Activated naive CD4-positive, alpha-beta T cell treated with anti-CD3 and anti-CD28 coated beads for 36 hours (primary cell): ENCODE measurements around the gene ARG2. TPM values are rescaled to one million over a fixed set of nuclear protein-coding genes. Genes with fewer than 3 reads are reported as not detected.

Source experiments
- CTCF ChIA-PET: fragments of 350-600 bp; sonication (Branson Sonifier 250); formaldehyde crosslinking; loops from one replicate; lab custom pipeline; 2021; ENCODE audit warnings: antibody characterized with exemption; lab: Charles Lee
- DNase-seq: peaks from one replicate; pipeline ENCODE4 v3.0.0-alpha.2; 2020
- H3K27ac Mint-ChIP-seq: one replicate; pipeline ENCODE4 v1.8.0; 2021; ENCODE audit warnings: mild to moderate bottlenecking, mixed read lengths
- H3K27me3 Mint-ChIP-seq: one replicate; pipeline ENCODE4 v1.8.0; 2021; ENCODE audit warnings: low read depth, mixed read lengths
- H3K36me3 Mint-ChIP-seq: one replicate; pipeline ENCODE4 v1.8.0; 2021; ENCODE audit warnings: low read depth, mixed read lengths
- H3K4me1 Mint-ChIP-seq: one replicate; pipeline ENCODE4 v1.8.0; 2021; ENCODE audit warnings: low read depth, mixed read lengths
- H3K4me3 Mint-ChIP-seq: one replicate; pipeline ENCODE4 v1.8.0; 2021; ENCODE audit warnings: mild to moderate bottlenecking, moderate library complexity, mixed read lengths
- H3K9me3 Mint-ChIP-seq: one replicate; pipeline ENCODE4 v1.8.0; 2021; ENCODE audit warnings: mixed read lengths
- intact Hi-C: fragments of 100-400 bp; cut with micrococcal nuclease; formaldehyde crosslinking; loops from one replicate; pipeline ENCODE4 v1.15.1; 2023
- total RNA-seq, 2 experiments: library from RNA; stranded (reverse); gene quantifications; one replicate each; pipeline ENCODE4 v1.2.3, GENCODE V29; 2021

The ARG2 gene
- total RNA-seq, 2 experiments from 2014 or later, result 20.3 to 20.8 TPM

DNA sequence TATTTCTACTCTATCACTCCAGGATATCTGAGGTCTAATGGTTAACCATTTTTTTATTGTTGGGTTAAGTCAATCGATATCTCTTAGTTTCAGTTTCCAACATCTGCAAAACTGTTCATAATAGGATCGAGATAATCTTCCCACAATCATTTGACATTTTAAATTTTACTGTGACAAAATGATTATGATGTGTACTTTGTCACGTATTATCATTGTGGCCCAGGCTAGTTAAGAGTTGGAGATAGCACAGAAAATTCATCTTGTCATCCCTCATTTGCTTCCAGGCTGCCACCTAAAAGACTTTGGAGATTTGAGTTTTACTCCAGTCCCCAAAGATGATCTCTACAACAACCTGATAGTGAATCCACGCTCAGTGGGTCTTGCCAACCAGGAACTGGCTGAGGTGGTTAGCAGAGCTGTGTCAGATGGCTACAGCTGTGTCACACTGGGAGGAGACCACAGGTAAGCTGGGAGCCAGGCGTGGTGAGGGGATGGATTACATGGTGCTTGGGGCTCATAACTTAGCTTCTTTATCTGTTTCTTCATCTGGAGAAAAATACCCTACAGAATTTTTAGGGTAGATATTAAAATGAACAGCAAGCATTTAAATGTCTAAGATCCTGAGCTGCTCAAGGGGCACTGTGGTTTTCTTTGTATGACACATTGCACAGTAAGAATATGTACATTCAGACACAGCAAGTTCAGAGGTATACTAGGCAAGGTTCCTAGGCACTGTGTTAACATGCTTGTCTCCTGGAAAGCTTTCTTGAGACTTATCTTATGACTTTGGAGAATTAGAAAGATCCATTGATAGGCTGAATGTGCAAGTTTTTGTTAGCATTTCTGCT, 22.4 kb downstream of the ARG2 start:
- intact Hi-C loops, result no loop called here
- DNase-seq, result no peak
- peaks cover 14% of the 10 kb centered on the region for H3K4me1 Mint-ChIP-seq
- H3K27ac Mint-ChIP-seq, result no peak overlapping the region
- no peaks in the 10 kb centered on the region for H3K9me3 Mint-ChIP-seq
- CTCF ChIA-PET, result interaction anchor here (0.6 to 2.4 kb wide), 4 partner anchors 23 to 519 kb away, joined by 3 to 10 read pairs (median 3); no protein-coding TSS in a partner anchor
- H3K36me3 Mint-ChIP-seq, result peaks cover 12% of the 10 kb centered on the region
- H3K27me3 Mint-ChIP-seq, result no peaks in the 10 kb centered on the region
- no peak overlapping the region for H3K4me3 Mint-ChIP-seq

DNA sequence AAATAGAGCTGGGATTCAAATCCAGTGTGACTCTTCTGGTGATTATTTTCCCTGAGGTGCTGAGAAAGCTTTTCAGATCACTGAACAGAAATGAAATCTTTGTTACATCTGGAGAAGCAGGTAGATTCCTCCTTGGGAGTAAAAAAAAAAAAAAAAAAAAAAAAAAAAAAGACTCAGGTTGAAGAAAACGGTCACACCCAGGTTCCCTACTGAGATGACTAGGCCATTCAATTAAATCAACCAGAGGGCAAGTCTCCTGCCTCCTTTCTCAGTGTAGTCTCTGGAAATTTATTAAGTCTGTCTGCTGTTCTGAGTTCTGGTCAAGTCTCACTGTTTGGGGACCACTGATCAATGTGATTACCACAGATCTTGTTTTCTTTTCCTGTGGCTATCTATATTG, 24.0 kb downstream of the ARG2 start:
- Mint-ChIP-seq H3K4me3 (no peak overlapping the region), H3K27me3 (no peaks in the 10 kb centered on the region), H3K27ac (no peak overlapping the region), H3K36me3 (peaks cover 15% of the 10 kb centered on the region), H3K9me3 (no peaks in the 10 kb centered on the region), H3K4me1 (peaks cover 14% of the 10 kb centered on the region)
- DNase-seq, result no peak
- intact Hi-C loops, result no loop called here
- CTCF ChIA-PET, result interaction anchor here (0.6 to 2.4 kb wide), 4 partner anchors 23 to 117 kb away, joined by 3 to 10 read pairs (median 4); no protein-coding TSS in a partner anchor

DNA sequence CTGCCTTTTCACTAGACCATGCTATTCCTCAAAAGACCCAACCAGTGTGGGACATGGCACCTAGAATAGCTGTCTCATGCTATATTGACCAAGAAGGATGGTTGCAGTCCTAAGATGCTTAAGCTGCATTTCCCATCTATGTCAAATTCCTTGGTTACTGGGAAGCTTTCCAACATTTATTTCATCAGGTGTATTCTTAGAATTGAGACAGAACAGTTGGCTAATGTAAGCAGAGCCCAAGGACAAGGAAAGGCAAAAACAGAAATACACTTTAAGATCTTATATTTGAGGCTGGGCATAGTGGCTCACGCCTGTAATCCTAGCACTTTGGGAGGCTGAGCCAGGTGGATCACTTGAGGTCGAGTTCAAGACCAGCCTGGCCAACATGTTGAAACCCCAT, 24.7 kb downstream of the ARG2 start:
- no peak overlapping the region for H3K4me3 Mint-ChIP-seq
- CTCF ChIA-PET, result interaction anchor here (0.6 to 1.6 kb wide), 5 partner anchors 19 to 224 kb away, joined by 3 to 5 read pairs (median 4); partner anchors contain the start of gene PIGH
- H3K27ac Mint-ChIP-seq, result no peak overlapping the region
- H3K27me3 Mint-ChIP-seq, result no peaks in the 10 kb centered on the region
- no peaks in the 10 kb centered on the region for H3K9me3 Mint-ChIP-seq
- intact Hi-C loops, result no loop called here
- DNase-seq, result no peak
- H3K36me3 Mint-ChIP-seq, result peaks cover 15% of the 10 kb centered on the region
- H3K4me1 Mint-ChIP-seq, result peaks cover 14% of the 10 kb centered on the region

DNA sequence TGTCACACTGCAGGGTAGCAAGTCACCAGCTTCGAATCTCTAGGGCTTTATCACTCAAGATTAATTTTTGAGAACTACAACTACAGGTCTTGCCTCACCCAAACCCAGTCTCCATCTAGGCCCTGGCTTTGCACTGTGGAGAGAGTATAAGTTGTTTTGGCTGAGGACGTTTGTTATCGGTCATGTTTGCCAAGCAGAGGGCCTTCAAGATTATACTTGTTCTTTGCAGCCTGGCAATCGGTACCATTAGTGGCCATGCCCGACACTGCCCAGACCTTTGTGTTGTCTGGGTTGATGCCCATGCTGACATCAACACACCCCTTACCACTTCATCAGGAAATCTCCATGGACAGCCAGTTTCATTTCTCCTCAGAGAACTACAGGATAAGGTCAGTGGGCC, 25.7 kb downstream of the ARG2 start:
- Mint-ChIP-seq H3K9me3 (no peaks in the 10 kb centered on the region), H3K27ac (no peak overlapping the region), H3K27me3 (no peaks in the 10 kb centered on the region), H3K4me3 (no peak overlapping the region), H3K36me3 (peaks cover 15% of the 10 kb centered on the region), H3K4me1 (peaks cover 14% of the 10 kb centered on the region)
- CTCF ChIA-PET, result interaction anchor here (0.6 kb wide), 1 partner anchor 1726 kb away, joined by 4 read pairs; no protein-coding TSS in a partner anchor
- DNase-seq, result no peak
- intact Hi-C loops, result no loop called here

DNA sequence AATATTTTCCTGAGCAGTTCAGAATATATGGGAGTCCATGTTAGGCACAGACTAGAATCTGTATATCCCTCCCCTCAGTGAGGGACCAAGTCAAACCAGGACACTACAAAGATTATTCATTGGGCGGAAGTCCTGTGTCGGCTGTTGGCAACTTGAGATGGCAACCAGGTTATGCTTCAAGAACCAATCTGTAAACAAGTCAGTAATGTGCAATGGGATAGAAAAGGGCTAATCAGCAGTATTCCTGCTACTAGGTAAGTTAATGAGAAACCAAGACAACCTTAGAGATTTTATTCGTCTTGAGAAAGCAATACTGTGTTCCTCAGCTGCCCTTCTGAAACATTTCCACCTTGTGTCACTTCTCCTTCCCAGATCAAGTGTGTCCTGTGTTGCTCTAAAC, 26.4 kb downstream of the ARG2 start:
- CTCF ChIA-PET, result no interaction called here
- Mint-ChIP-seq H3K27me3 (no peaks in the 10 kb centered on the region), H3K27ac (no peak overlapping the region), H3K4me3 (no peak overlapping the region), H3K36me3 (peaks cover 15% of the 10 kb centered on the region), H3K9me3 (no peaks in the 10 kb centered on the region), H3K4me1 (peaks cover 14% of the 10 kb centered on the region)
- no peak for DNase-seq
- intact Hi-C loops, result no loop called here

DNA sequence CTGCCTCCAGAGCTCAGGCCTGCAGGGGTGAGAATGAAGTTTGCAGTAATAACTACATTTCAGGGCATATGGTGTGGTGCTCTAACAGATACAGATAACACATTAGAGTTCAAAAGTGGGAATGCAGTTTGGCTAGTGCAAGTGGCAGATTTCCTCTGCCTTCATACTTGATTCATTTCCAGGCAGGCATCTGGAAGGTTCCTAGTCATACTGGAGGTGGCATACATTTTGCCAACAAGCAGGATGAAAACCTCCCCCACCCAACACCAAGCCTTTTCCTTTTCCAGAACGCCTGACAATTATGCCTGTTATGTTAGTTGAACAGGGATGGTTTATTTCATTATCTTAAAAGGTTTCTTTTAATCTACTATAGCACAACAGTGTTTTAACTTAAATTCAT, 30.4 kb downstream of the ARG2 start:
- intact Hi-C loops, result no loop called here
- DNase-seq, result no peak
- Mint-ChIP-seq H3K27me3 (no peaks in the 10 kb centered on the region), H3K36me3 (peaks cover 16% of the 10 kb centered on the region), H3K4me3 (no peak overlapping the region), H3K9me3 (no peaks in the 10 kb centered on the region), H3K27ac (no peak overlapping the region), H3K4me1 (no peaks in the 10 kb centered on the region)
- CTCF ChIA-PET, result interaction anchor here (1.2 kb wide), 1 partner anchor 31 kb away, joined by 4 read pairs; no protein-coding TSS in a partner anchor

DNA sequence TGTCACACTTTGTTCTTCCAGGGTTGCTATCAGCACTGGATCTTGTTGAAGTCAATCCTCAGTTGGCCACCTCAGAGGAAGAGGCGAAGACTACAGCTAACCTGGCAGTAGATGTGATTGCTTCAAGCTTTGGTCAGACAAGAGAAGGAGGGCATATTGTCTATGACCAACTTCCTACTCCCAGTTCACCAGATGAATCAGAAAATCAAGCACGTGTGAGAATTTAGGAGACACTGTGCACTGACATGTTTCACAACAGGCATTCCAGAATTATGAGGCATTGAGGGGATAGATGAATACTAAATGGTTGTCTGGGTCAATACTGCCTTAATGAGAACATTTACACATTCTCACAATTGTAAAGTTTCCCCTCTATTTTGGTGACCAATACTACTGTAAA, 31.0 kb downstream of the ARG2 start:
- no peak for DNase-seq
- Mint-ChIP-seq H3K36me3 (peaks cover 15% of the 10 kb centered on the region), H3K27ac (no peak overlapping the region), H3K4me3 (no peak overlapping the region), H3K9me3 (no peaks in the 10 kb centered on the region), H3K4me1 (no peaks in the 10 kb centered on the region), H3K27me3 (no peaks in the 10 kb centered on the region)
- CTCF ChIA-PET, result interaction anchor here (1.2 kb wide), 1 partner anchor 32 kb away, joined by 4 read pairs; no protein-coding TSS in a partner anchor
- intact Hi-C loops, result no loop called here

DNA sequence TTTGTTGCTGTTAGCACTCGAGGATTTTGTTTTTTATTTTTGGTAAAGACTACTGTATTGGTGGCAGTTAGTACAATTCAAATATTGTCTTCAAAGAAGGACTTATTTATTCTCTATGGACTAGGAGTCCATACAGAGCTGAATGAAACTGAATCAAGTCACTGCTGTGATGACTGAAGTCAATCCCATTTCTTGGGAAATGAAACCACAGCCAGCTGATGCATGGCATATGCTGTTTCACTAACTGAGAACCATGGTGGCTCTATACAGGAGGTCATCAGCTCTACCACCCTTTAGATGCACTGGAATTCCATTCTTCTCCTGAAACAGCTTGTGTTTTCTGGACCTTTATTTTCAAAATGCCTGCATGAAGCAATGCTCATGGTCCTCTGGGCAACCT, 32.5 kb downstream of the ARG2 start:
- Mint-ChIP-seq H3K4me3 (no peak overlapping the region), H3K27ac (no peak overlapping the region), H3K4me1 (no peaks in the 10 kb centered on the region), H3K36me3 (peaks cover 12% of the 10 kb centered on the region), H3K27me3 (no peaks in the 10 kb centered on the region), H3K9me3 (no peaks in the 10 kb centered on the region)
- intact Hi-C loops, result no loop called here
- DNase-seq, result no peak
- CTCF ChIA-PET, result interaction anchor here (1.0 to 1.3 kb wide), 3 partner anchors 47 to 52 kb away, joined by 3 to 6 read pairs (median 5); partner anchors contain the start of gene PIGH

DNA sequence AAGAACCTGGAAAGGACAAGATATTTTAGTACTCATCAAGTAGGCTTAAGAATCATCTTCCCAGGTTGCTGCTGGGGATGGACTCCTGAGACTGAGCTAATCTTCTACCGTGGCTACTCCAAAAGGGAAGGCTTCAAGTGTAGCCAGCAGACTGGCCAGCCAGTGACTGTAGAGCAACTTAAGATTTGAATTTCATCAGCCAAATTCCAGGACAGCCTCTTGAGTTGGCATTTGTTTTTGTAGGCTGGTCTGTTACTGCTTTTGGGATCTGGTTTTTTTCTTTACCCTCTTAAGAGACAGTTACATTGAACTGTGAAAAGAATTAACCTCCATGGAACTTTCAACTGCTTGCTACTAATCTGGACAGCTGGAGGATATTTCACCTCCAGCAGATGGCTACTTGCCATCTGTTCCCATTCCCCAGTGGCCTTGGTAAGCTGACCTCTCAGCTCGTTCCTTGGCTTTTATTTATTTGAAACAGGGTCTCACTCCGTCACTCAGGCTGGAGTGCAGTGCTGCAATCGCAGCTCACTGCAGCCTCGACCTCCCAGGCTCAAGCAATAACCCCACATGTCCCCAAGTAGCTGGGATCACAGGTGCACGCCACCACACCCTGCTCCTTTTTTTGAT, 34.0 kb downstream of the ARG2 start:
- Mint-ChIP-seq H3K36me3 (peaks cover 15% of the 10 kb centered on the region), H3K9me3 (no peaks in the 10 kb centered on the region), H3K27me3 (no peaks in the 10 kb centered on the region), H3K27ac (no peak overlapping the region), H3K4me1 (no peaks in the 10 kb centered on the region), H3K4me3 (no peak overlapping the region)
- DNase-seq, result no peak
- intact Hi-C loops, result no loop called here
- CTCF ChIA-PET, result interaction anchor here (1.0 to 2.0 kb wide), 5 partner anchors 15 to 84 kb away, joined by 3 to 5 read pairs (median 4); no protein-coding TSS in a partner anchor

DNA sequence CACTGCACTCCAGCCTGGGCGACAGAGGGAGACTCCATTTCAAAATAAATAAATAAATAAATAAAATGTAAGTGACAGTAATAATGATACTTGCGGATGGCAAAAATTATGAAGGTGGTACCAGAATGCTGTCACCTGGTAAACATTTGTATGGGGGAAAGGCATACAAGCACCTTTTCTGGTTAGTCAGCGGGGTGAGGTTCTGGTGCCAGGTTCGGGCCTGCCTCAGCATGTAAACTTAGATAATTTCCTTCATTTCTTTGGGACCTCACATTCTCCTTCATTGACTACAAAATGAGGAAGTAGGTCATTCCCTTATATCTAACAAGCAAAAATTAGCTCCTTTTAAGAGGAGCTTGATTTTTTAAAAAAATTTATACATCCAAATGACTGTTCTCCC, 43.9 kb downstream of the ARG2 start:
- Mint-ChIP-seq H3K27ac (no peak overlapping the region), H3K27me3 (no peaks in the 10 kb centered on the region), H3K36me3 (peaks cover 5% of the 10 kb centered on the region), H3K4me3 (no peak overlapping the region), H3K4me1 (peaks cover 27% of the 10 kb centered on the region), H3K9me3 (no peaks in the 10 kb centered on the region)
- no peak for DNase-seq
- intact Hi-C loops, result no loop called here
- CTCF ChIA-PET, result interaction anchor here (0.6 to 5.0 kb wide), 9 partner anchors 19 to 155 kb away, joined by 3 to 60 read pairs (median 3); partner anchors contain the start of gene ARG2

DNA sequence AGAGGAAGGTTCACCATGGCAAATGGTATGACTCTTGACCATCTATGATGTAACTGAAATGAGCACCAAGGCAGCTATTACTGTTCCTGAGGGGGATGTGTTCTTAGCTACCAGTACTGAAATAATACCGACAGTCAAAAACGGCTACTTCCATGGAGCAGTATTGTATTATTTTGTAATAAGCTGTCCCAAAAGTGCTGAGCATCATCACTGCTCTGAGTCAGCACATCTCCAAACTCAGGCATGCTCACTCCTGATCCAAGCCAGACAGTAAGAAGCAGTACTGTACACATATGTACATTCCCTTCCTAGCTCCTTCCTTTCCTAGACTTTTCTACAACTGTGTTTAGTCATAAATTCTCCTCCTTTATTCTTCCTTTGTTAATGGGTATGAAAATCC, 46.1 kb downstream of the ARG2 start:
- CTCF ChIA-PET, result interaction anchor here (0.7 to 5.0 kb wide), 12 partner anchors 9 to 238 kb away, joined by 3 to 60 read pairs (median 6); partner anchors contain the start of genes ARG2 and PIGH
- intact Hi-C loops, result no loop called here
- H3K4me1 Mint-ChIP-seq, result peaks cover 41% of the 10 kb centered on the region
- no peak overlapping the region for H3K4me3 Mint-ChIP-seq
- DNase-seq, result no peak
- no peaks in the 10 kb centered on the region for H3K9me3 Mint-ChIP-seq
- H3K27me3 Mint-ChIP-seq, result no peaks in the 10 kb centered on the region
- H3K36me3 Mint-ChIP-seq, result peaks cover 4% of the 10 kb centered on the region
- no peak overlapping the region for H3K27ac Mint-ChIP-seq
